Common myeloid progenitor, CD34-positive (primary cell): Measurements from ENCODE around the gene SASH1.

Source experiments
- CTCF ChIA-PET: fragments of 350-600 bp; sonication (Branson Sonifier 250); formaldehyde crosslinking; loops from one replicate; lab custom pipeline; 2021; ENCODE audit warnings: antibody characterized with exemption; lab: Charles Lee
- POLR2A ChIA-PET: fragments of 350-600 bp; sonication (Branson Sonifier 250); formaldehyde crosslinking; loops from one replicate; lab custom pipeline; 2021; ENCODE audit warnings: antibody characterized with exemption; lab: Charles Lee
- DNase-seq, 3 donors: peaks; one replicate each; pipeline versions ENCODE4 v3.0.0 to v3.0.0-alpha.2; 2013
- H3K27ac ChIP-seq, 2 experiments: 1 replicate in 1 of 2; 2 replicates in 1 of 2; pipeline ENCODE4 v1.7.0; 2013; ENCODE audit warnings: inconsistent platforms in 2 of 2, low read length in 2 of 2, mild to moderate bottlenecking in 2 of 2, low read depth in 1 of 2, moderate library complexity in 1 of 2; ENCODE audit not compliant: severe bottlenecking in 2 of 2, insufficient read depth in 1 of 2, poor library complexity in 1 of 2
- H3K27me3 ChIP-seq, 5 experiments: replicated peaks in 2 of 5; 1 replicate in 3 of 5; 2 replicates in 2 of 5; pipeline versions ENCODE4 v1.6.1 to v1.7.0; 2013; ENCODE audit warnings: low read length in 4 of 5, mild to moderate bottlenecking in 2 of 5, moderate library complexity in 2 of 5, inconsistent platforms in 1 of 5; ENCODE audit not compliant: insufficient read depth in 5 of 5, control insufficient read depth in 4 of 5
- H3K36me3 ChIP-seq, 4 experiments: 1 replicate in 2 of 4; 2 replicates in 2 of 4; pipeline versions ENCODE4 v1.6.1 to v1.7.0; 2013; ENCODE audit warnings: low read length in 3 of 4, control low read depth in 1 of 4, mild to moderate bottlenecking in 1 of 4; ENCODE audit not compliant: control insufficient read depth in 4 of 4, insufficient read depth in 4 of 4
- H3K4me1 ChIP-seq, 4 experiments: 1 replicate in 3 of 4; 2 replicates in 1 of 4; pipeline versions ENCODE4 v1.6.1 to v1.7.1; 2013; ENCODE audit warnings: low read length in 3 of 4, mild to moderate bottlenecking in 3 of 4, control low read depth in 1 of 4, inconsistent platforms in 1 of 4, moderate library complexity in 1 of 4; ENCODE audit not compliant: control insufficient read depth in 4 of 4, insufficient read depth in 4 of 4; ENCODE audit errors: control extremely low read depth in 1 of 4
- H3K4me3 ChIP-seq, 7 experiments: 1 replicate in 4 of 7; 2 replicates in 3 of 7; pipeline versions ENCODE4 v1.5.1 to v1.7.0; 2013; ENCODE audit warnings: mild to moderate bottlenecking in 7 of 7, low read length in 6 of 7, moderate library complexity in 6 of 7, inconsistent platforms in 2 of 7, low read depth in 2 of 7, control low read depth in 1 of 7; ENCODE audit not compliant: insufficient read depth in 4 of 7, control insufficient read depth in 1 of 7; ENCODE audit errors: extremely low read depth in 1 of 7
- H3K9me3 ChIP-seq, 5 experiments: 1 replicate in 4 of 5; 2 replicates in 1 of 5; pipeline versions ENCODE4 v1.6.1 to v1.7.1; 2013; ENCODE audit warnings: low read length in 4 of 5, mild to moderate bottlenecking in 2 of 5, inconsistent platforms in 1 of 5, low read depth in 1 of 5, moderate library complexity in 1 of 5; ENCODE audit not compliant: control insufficient read depth in 4 of 5, insufficient read depth in 2 of 5; ENCODE audit errors: control extremely low read depth in 1 of 5
- WGBS: methylation state at CpG from one replicate; pipeline ENCODE4 v1.1.5; 2013; ENCODE audit not compliant: insufficient coverage; 5-methylcytosine and 5-hydroxymethylcytosine counted together

Gene SASH1

GRCh38 chr6:148523551-148523950, 180.9 kb downstream of the SASH1 start:
- Histone ChIP-seq H3K4me1 (no peaks in the 10 kb centered on the region), H3K36me3 (no peaks in the 10 kb centered on the region), H3K27me3 (peaks cover 0 to 5% (median 0%) of the 10 kb centered on the region in 5 experiments), H3K4me3 (no peak overlapping the region), H3K27ac (no peak overlapping the region), H3K9me3 (peaks cover 0 to 4% (median 0%) of the 10 kb centered on the region in 5 experiments)
- POLR2A ChIA-PET: no interaction called here
- CTCF ChIA-PET: no interaction called here
- DNase-seq: no peak
- WGBS: 77% methylated on average over 3 of the region's 4 CpGs

- CTCF ChIA-PET: no interaction called here
- Histone ChIP-seq H3K27me3 (peaks cover 0 to 5% (median 0%) of the 10 kb centered on the region in 5 experiments), H3K27ac (no peak overlapping the region), H3K9me3 (peaks cover 0 to 4% (median 0%) of the 10 kb centered on the region in 5 experiments), H3K4me3 (no peak overlapping the region), H3K36me3 (no peaks in the 10 kb centered on the region), H3K4me1 (no peaks in the 10 kb centered on the region)
- POLR2A ChIA-PET: no interaction called here
- no peak for DNase-seq
- 74% methylated on average over 4 of the region's 7 CpGs for WGBS
These were observed 181.8 kb downstream of the SASH1 start for GRCh38 chr6:148524471-148524882.

GRCh38 chr6:148524976-148525375, 182.3 kb downstream of the SASH1 start:
- Histone ChIP-seq H3K4me3 (no peak overlapping the region), H3K27ac (no peak overlapping the region), H3K4me1 (no peaks in the 10 kb centered on the region), H3K9me3 (peaks cover 0 to 3% (median 0%) of the 10 kb centered on the region in 5 experiments), H3K27me3 (peaks cover 0 to 5% (median 0%) of the 10 kb centered on the region in 5 experiments), H3K36me3 (no peaks in the 10 kb centered on the region)
- WGBS: 92% methylated on average over 8 of the region's 8 CpGs
- ChIA-PET POLR2A (no interaction called here), CTCF (no interaction called here)
- no peak for DNase-seq

GRCh38 chr6:148525453-148525852, 182.8 kb downstream of the SASH1 start:
- WGBS: 97% methylated on average over 4 of the region's 4 CpGs
- Histone ChIP-seq H3K36me3 (no peaks in the 10 kb centered on the region), H3K9me3 (no peaks in the 10 kb centered on the region), H3K27ac (no peak overlapping the region), H3K4me1 (peaks cover 0 to 3% (median 0%) of the 10 kb centered on the region in 4 experiments), H3K4me3 (no peak overlapping the region), H3K27me3 (peaks cover 0 to 5% (median 0%) of the 10 kb centered on the region in 5 experiments)
- CTCF ChIA-PET: no interaction called here
- DNase-seq: no peak
- POLR2A ChIA-PET: no interaction called here

GRCh38 chr6:148526145-148526544, 183.5 kb downstream of the SASH1 start:
- CTCF ChIA-PET: no interaction called here
- H3K4me3 ChIP-seq: no peak overlapping the region
- WGBS: 100% methylated on average over 4 of the region's 7 CpGs
- POLR2A ChIA-PET: no interaction called here
- H3K4me1 ChIP-seq: peaks cover 0 to 7% (median 0%) of the 10 kb centered on the region in 4 experiments
- no peaks in the 10 kb centered on the region for H3K36me3 ChIP-seq
- DNase-seq: no peak
- H3K9me3 ChIP-seq: no peaks in the 10 kb centered on the region
- no peak overlapping the region for H3K27ac ChIP-seq
- H3K27me3 ChIP-seq: peaks cover 0 to 5% (median 0%) of the 10 kb centered on the region in 5 experiments

- H3K36me3 ChIP-seq: no peaks in the 10 kb centered on the region
- no peak overlapping the region for H3K27ac ChIP-seq
- 69% methylated on average over 4 of the region's 5 CpGs for WGBS
- peaks cover 0 to 7% (median 0%) of the 10 kb centered on the region in 4 experiments for H3K4me1 ChIP-seq
- ChIA-PET CTCF (no interaction called here), POLR2A (no interaction called here)
- peaks cover 0 to 3% (median 0%) of the 10 kb centered on the region in 5 experiments for H3K27me3 ChIP-seq
- H3K9me3 ChIP-seq: no peaks in the 10 kb centered on the region
- H3K4me3 ChIP-seq: no peak overlapping the region
- DNase-seq: no peak
These were observed 185.7 kb downstream of the SASH1 start for GRCh38 chr6:148528292-148528691.

- peaks cover 0 to 7% (median 0%) of the 10 kb centered on the region in 4 experiments for H3K4me1 ChIP-seq
- H3K27ac ChIP-seq: no peak overlapping the region
- H3K27me3 ChIP-seq: peaks cover 0 to 3% (median 0%) of the 10 kb centered on the region in 5 experiments
- ChIA-PET CTCF (interaction anchor here (0.6 kb wide), 1 partner anchor 1951 kb away, joined by 3 read pairs; no protein-coding TSS in a partner anchor), POLR2A (no interaction called here)
- DNase-seq: no peak
- H3K9me3 ChIP-seq: no peaks in the 10 kb centered on the region
- 96% methylated on average over 11 of the region's 13 CpGs for WGBS
- no peak overlapping the region for H3K4me3 ChIP-seq
- no peaks in the 10 kb centered on the region for H3K36me3 ChIP-seq
These were observed 186.4 kb downstream of the SASH1 start for GRCh38 chr6:148529010-148529409.
